ENCODE data around the gene IGF2BP1.

GRCh38 chr17:49038138-49038537 is 41.0 kb downstream of the IGF2BP1 start:
- no peak for TF ChIP-seq CTCF (IDR thresholded peaks at IDR 0.05; ENCODE audit: low read depth, low read length)
- TF ChIP-seq POLR2A (IDR thresholded peaks at IDR 0.05; ENCODE audit: extremely low read depth, insufficient read length) = no peak

Data from NB4 (cell line).